ENCODE data around the gene ZNF580.

DNA sequence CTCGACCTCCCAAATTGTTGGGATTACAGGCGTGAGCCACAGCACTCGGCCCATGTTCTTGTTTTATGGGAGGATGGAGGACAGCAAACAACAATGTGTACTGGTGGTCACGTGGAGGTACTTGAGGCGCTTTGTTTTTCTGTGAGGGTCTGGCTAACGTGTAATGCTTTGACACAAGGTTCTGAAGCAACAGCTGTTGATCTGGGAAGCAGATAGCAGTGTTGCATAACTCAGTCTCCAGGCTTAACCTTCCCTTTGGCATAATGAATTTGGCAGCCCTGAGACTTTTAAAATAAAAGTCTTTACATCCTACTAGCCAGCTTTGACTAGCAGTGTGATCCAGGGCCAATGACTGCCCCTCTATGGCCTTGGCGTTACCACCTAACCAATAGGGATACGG is 6.9 kb upstream of the ZNF580 start:
- TF ChIP-seq POLR2A (IDR thresholded peaks at IDR 0.05) = no peak
- TF ChIP-seq, protein P1, sequence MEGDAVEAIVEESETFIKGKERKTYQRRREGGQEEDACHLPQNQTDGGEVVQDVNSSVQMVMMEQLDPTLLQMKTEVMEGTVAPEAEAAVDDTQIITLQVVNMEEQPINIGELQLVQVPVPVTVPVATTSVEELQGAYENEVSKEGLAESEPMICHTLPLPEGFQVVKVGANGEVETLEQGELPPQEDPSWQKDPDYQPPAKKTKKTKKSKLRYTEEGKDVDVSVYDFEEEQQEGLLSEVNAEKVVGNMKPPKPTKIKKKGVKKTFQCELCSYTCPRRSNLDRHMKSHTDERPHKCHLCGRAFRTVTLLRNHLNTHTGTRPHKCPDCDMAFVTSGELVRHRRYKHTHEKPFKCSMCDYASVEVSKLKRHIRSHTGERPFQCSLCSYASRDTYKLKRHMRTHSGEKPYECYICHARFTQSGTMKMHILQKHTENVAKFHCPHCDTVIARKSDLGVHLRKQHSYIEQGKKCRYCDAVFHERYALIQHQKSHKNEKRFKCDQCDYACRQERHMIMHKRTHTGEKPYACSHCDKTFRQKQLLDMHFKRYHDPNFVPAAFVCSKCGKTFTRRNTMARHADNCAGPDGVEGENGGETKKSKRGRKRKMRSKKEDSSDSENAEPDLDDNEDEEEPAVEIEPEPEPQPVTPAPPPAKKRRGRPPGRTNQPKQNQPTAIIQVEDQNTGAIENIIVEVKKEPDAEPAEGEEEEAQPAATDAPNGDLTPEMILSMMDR (IDR thresholded peaks at IDR 0.05) = no peak

Data from prostate gland (tissue), 2 donors.